Hepatocyte (in vitro differentiated cells): ENCODE data around the gene SELENOV.

Experiments used
- EZH2 ChIP-seq: fragments of 200-600 bp; sonication (generic); IDR thresholded peaks from 2 replicates; pipeline ENCODE4 v1.6.1; 2016; ENCODE audit warnings: antibody characterized with exemption, mild to moderate bottlenecking, borderline replicate concordance
- TF ChIP-seq, protein P1 (sequence below): fragments of 200-600 bp; sonication (generic); IDR thresholded peaks from 2 replicates; pipeline ENCODE4 v1.5.1; 2016; ENCODE audit warnings: antibody characterized with exemption, mild to moderate bottlenecking; ENCODE audit not compliant: poor library complexity

- TF ChIP-seq, protein P1, sequence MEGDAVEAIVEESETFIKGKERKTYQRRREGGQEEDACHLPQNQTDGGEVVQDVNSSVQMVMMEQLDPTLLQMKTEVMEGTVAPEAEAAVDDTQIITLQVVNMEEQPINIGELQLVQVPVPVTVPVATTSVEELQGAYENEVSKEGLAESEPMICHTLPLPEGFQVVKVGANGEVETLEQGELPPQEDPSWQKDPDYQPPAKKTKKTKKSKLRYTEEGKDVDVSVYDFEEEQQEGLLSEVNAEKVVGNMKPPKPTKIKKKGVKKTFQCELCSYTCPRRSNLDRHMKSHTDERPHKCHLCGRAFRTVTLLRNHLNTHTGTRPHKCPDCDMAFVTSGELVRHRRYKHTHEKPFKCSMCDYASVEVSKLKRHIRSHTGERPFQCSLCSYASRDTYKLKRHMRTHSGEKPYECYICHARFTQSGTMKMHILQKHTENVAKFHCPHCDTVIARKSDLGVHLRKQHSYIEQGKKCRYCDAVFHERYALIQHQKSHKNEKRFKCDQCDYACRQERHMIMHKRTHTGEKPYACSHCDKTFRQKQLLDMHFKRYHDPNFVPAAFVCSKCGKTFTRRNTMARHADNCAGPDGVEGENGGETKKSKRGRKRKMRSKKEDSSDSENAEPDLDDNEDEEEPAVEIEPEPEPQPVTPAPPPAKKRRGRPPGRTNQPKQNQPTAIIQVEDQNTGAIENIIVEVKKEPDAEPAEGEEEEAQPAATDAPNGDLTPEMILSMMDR = no peak
- TF ChIP-seq EZH2 = no peak
Measured at GRCh38 chr19:39554701-39555311, 39.9 kb downstream of the SELENOV start.
